GM12875 (cell line): Measurements from ENCODE around the gene CDKN3.
"Not testable (repeated sequence)": the region's sequence is repeated elsewhere in the genome, so short reads cannot be mapped to it uniquely, and the experiment has no call there.

ENCODE experiments used
- H3K4me3 ChIP-seq: one replicate; pipeline ENCODE4 v1.5.1; 2011; ENCODE audit warnings: low read depth, low read length, control low read depth
- CTCF ChIP-seq: IDR thresholded peaks from 2 replicates; pipeline ENCODE4 v1.5.1; 2011; ENCODE audit warnings: low read depth, mild to moderate bottlenecking, control low read depth, inconsistent platforms, low read length, moderate library complexity, borderline replicate concordance; ENCODE audit not compliant: insufficient read depth

CDKN3 gene

GRCh38 chr14:54447231-54447692, 50.5 kb downstream of the CDKN3 start:
- TF ChIP-seq CTCF: no peak
- no peak overlapping the region for H3K4me3 ChIP-seq

DNA sequence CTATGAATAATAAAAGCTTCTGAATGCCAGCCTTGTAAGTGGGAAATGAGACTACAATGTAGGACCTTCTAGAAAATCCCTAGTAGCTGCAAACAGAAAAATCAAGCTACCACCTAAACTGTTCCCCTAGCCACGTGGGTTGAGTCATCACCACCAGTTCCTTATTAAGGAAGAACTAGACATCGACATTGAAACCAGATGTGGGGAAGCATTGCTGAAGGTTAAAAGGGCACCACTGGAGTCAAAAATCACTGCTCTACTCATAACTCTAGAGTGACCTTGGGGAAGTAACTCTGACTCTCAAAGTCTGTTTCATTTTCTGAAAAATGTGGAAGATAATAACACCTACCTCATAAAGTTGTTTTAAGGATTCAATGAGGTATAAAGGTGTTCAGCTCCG, 53.7 kb downstream of the CDKN3 start:
- no peak overlapping the region for H3K4me3 ChIP-seq
- no peak for TF ChIP-seq CTCF

GRCh38 chr14:54451121-54451601, 54.4 kb downstream of the CDKN3 start:
- no peak overlapping the region for H3K4me3 ChIP-seq
- no peak for TF ChIP-seq CTCF

DNA sequence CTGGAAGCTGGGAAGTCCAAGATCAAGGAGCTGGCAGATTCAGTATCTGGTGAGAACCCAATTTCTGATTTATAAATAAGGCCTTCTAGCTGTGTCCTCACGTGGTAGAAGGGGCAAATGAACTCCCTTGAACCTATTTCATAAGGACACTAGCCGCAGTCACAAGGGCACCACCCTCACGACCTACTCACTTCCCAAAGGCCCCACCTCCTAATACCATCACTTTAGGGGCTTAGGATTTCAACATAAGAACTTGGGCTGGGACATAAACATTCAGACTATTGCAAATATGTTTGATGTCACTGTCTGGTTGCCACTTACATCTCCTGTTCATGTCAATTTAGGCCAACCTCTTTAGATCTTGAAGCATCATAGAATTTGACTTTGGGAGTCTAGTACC, 55.2 kb downstream of the CDKN3 start:
- TF ChIP-seq CTCF: no peak
- H3K4me3 ChIP-seq: no peak overlapping the region

GRCh38 chr14:54453252-54453651, 56.4 kb downstream of the CDKN3 start:
- H3K4me3 ChIP-seq: no peak overlapping the region
- TF ChIP-seq CTCF: no peak

GRCh38 chr14:54453990-54454389, 57.2 kb downstream of the CDKN3 start:
- not testable (repeated sequence) for H3K4me3 ChIP-seq

GRCh38 chr14:54455363-54455762, 58.6 kb downstream of the CDKN3 start:
- no peak for TF ChIP-seq CTCF
- no peak overlapping the region for H3K4me3 ChIP-seq

DNA sequence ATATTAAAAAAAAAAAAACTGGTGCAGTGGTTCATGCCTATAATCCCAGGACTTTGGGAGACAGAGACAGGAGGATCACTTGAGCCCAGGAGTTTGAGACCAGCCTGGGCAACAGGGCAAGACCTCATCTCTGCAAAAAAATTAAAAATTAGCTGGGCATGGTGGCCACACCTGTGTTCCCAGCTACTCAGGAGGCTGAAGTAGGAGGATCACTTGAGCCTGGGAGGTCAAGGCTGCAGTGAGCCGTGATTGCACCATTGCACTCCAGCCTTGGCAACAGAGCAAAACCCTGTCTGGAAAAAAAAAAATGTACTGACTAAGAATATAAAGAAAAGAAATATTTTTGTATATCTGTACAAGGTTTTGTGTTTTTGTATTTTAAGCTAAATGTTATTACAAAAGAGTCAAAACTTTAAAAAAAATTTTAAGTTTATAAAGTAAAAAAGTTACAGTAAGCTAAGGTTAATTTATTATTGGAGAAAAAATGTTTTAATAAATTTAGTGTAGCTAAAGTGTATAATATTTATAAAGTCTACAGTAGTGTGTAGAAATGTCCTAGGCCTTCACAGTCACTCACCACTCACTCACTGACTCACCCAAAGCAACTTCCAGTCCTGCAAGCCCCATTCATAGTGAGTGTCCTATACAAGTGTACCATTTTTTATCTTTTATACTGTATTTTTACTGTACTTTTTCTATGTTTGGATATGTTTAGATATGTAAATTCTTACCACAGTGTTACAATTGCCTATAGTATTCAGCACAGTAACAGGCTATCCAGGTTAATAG, 60.2 kb downstream of the CDKN3 start:
- not testable (repeated sequence) for H3K4me3 ChIP-seq
